DMS153 treated with DMSO at 0.1 percent for 48 hours (cell line): Measurements from ENCODE around the gene LASP1NB.
"Not testable (repeated sequence)": the region's sequence is repeated elsewhere in the genome, so short reads cannot be mapped to it uniquely, and the experiment has no call there.

ENCODE experiments used
- DNase-seq: peaks from one replicate; lab custom pipeline; 2025; ENCODE audit not compliant: unreplicated experiment; lab: John Stamatoyannopoulos, UW

Gene LASP1NB

GRCh38 chr17:38896346-38896954, 29.0 kb upstream of the LASP1NB start:
- DNase-seq = no peak

GRCh38 chr17:38897176-38897575, 28.2 kb upstream of the LASP1NB start:
- no peak for DNase-seq

- DNase-seq = no peak
Observed at GRCh38 chr17:38897671-38898290, 27.6 kb upstream of the LASP1NB start.

GRCh38 chr17:38898291-38898679, 27.1 kb upstream of the LASP1NB start:
- DNase-seq = no peak

- no peak for DNase-seq
Observed at GRCh38 chr17:38898812-38899348, 26.5 kb upstream of the LASP1NB start.

- DNase-seq = no peak
Observed at GRCh38 chr17:38899421-38899820, 26.0 kb upstream of the LASP1NB start.

- DNase-seq = no peak
Observed at GRCh38 chr17:38900978-38901656, 24.3 kb upstream of the LASP1NB start.

- no peak for DNase-seq
Observed at GRCh38 chr17:38903404-38903803, 22.0 kb upstream of the LASP1NB start.

- no peak for DNase-seq
Observed at GRCh38 chr17:38904892-38905291, 20.5 kb upstream of the LASP1NB start.

- no peak for DNase-seq
Observed at GRCh38 chr17:38905375-38905774, 20.0 kb upstream of the LASP1NB start.

- no peak for DNase-seq
Observed at GRCh38 chr17:38906460-38907228, 18.8 kb upstream of the LASP1NB start.

- no peak for DNase-seq
Observed at GRCh38 chr17:38907930-38908675, 17.3 kb upstream of the LASP1NB start.

- DNase-seq = no peak
Observed at GRCh38 chr17:38908676-38909181, 16.7 kb upstream of the LASP1NB start.

GRCh38 chr17:38910325-38910724, 15.1 kb upstream of the LASP1NB start:
- DNase-seq = no peak

GRCh38 chr17:38911081-38911730, 14.2 kb upstream of the LASP1NB start:
- no peak for DNase-seq

GRCh38 chr17:38911731-38912081, 13.7 kb upstream of the LASP1NB start:
- DNase-seq = not testable (repeated sequence)

- no peak for DNase-seq
Observed at GRCh38 chr17:38912221-38912813, 13.1 kb upstream of the LASP1NB start.

- DNase-seq = no peak
Observed at GRCh38 chr17:38914741-38915638, 10.4 kb upstream of the LASP1NB start.

GRCh38 chr17:38915639-38915995, 9.8 kb upstream of the LASP1NB start:
- no peak for DNase-seq
